ENCODE data around the gene TBC1D22A. TPM values are rescaled to one million over a fixed set of nuclear protein-coding genes. Genes with fewer than 3 reads are reported as not detected.

Gene TBC1D22A
- total RNA-seq, 2 donors from 2014 or later, result 21.5 to 23.1 TPM

DNA sequence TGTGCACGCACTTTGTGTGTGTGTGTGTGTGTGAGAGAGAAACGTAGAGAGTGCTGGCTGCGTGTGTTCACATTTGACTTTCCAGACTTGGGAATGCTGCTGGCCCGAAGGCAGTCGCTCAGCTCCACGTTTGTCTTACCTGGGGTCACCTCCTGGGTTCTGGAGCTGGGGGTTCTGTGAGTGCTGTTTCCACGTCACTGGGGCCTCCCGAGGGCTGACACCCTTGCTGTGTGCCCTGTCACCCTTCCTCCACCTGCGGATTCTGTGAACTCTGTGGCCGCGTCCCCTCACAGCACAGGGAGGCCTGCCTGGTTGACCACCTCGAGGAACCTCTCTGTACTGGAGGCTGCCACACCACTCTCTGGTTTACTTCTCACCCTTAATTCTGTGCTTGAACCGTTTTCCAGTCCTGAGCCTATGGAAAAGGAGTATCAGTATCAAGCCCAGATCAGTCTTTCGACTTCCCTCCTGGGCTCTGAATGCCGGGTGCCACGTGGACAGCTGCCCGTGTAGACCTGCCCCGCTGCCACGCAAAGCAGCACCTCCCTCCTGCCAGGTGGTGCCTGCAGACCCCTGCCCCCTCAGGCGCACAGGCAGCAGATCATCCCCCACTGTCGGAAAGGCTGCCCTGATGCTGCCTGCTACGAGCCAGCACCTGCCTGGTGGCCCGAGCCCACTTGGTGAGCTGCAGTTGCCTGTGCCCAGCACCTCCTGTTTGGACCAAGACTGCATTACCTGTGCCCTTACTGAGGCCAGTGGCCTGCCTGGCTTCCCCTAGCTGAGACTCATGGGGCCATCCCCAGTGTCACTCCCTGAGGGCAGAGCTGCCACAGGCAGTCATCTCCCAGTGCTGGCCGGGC is 233.3 kb downstream of the TBC1D22A start:
- Histone ChIP-seq H3K4me3 (no peak overlapping the region), H3K27ac (peak overlapping the region; percentile 72 to 82 (median 75)), H3K9me3 (no peaks in the 10 kb centered on the region), H3K36me3 (replicated peaks in 1 of 2; ENCODE audit: insufficient read depth in 1 of 2, low read depth in 2 of 2) (no peaks in the 10 kb centered on the region), H3K27me3 (no peaks in the 10 kb centered on the region), H3K4me1 (peaks cover 50% of the 10 kb centered on the region)
- no peak for TF ChIP-seq POLR2A (IDR thresholded peaks at IDR 0.05)
- TF ChIP-seq, protein P1, sequence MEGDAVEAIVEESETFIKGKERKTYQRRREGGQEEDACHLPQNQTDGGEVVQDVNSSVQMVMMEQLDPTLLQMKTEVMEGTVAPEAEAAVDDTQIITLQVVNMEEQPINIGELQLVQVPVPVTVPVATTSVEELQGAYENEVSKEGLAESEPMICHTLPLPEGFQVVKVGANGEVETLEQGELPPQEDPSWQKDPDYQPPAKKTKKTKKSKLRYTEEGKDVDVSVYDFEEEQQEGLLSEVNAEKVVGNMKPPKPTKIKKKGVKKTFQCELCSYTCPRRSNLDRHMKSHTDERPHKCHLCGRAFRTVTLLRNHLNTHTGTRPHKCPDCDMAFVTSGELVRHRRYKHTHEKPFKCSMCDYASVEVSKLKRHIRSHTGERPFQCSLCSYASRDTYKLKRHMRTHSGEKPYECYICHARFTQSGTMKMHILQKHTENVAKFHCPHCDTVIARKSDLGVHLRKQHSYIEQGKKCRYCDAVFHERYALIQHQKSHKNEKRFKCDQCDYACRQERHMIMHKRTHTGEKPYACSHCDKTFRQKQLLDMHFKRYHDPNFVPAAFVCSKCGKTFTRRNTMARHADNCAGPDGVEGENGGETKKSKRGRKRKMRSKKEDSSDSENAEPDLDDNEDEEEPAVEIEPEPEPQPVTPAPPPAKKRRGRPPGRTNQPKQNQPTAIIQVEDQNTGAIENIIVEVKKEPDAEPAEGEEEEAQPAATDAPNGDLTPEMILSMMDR (IDR thresholded peaks at IDR 0.05), result no peak
- no peak for ATAC-seq
- WGBS, 2 donors, result 86 to 89% methylated on average over 17 to 23 of the region's 24 CpGs
- intact Hi-C loops (cut with DNase I), result no loop called here
- DNase-seq, result no peak

DNA sequence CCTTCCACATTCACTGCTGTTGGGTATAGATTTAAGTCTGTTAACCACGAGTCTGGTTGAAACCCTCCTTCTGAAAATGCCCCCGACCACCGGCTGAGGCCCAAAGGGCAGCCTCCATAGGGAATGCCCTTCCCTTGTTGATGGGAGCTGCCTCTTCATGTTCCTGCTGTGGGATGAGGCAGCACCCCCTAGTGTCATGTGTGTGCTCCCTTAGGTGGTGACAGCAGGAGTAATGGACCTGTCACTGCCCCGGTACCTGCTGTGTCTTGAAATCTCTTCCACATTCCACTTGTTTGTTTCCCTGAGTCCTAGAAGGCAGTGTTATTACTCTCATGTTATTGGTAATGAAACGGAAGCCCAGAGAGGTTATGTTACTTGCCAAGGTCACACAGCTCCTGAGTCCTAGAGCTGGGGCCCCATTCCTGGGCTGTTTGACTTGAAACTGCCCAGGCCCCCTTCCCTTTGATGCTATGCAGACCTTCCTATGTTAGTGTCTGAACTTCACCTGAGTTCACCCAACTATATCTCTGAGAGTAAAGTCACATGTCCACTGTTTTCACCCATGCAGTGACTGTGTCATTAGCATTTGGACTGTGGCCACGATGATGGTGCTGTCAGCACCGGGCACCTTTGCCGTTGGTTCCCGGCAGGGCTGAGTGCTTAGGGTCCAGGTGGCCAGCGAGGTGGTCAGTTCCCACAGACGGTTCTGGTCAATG is 234.3 kb downstream of the TBC1D22A start:
- peaks cover 50% of the 10 kb centered on the region for H3K4me1 ChIP-seq
- no peaks in the 10 kb centered on the region for H3K36me3 ChIP-seq (replicated peaks in 1 of 2; ENCODE audit: insufficient read depth in 1 of 2, low read depth in 2 of 2)
- WGBS, 2 donors, result 53 to 66% methylated on average over 5 to 11 of the region's 11 CpGs
- H3K9me3 ChIP-seq, result no peaks in the 10 kb centered on the region
- no peak overlapping the region for H3K4me3 ChIP-seq
- ATAC-seq (peak; percentile 42), DNase-seq (peak; percentile 49 to 78 (median 60))
- no peaks in the 10 kb centered on the region for H3K27me3 ChIP-seq
- intact Hi-C loops (cut with DNase I), result no loop called here
- no peak for TF ChIP-seq POLR2A (IDR thresholded peaks at IDR 0.05)
- TF ChIP-seq, protein P1 (IDR thresholded peaks at IDR 0.05), result peak in 2 of 7 experiments; percentile 10
- H3K27ac ChIP-seq, result peak overlapping the region in 2 of 4 donors; percentile 3 to 11

DNA sequence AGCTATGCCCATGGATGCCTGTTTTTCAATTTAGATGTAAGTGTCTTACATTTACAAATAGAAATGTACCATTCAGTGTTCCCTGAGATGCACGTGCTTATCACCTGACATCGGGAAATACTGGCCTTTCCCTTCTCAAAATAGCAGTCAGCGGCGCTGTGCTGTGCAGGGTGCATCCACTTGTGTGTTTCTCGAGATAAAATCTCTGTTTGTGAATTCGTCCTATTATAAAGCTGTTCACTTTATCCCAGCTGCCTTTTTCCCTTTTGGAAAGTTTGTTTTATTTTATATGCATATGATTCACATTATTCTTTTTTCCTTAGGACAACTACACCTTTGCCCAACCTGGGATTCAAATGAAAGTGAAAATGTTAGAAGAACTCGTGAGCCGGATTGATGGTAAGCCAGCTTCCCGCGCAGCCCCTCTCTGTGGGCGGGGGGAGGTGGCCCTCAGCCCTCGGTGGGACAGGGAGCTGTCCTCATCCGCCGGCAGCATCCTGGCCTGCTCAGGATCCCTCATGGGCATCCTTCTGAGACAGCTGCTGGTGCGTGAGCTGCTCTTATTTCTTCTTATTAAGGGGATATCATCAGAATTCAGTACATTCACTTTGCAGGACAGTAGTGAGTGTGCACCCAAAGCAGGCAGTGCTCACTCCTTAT is 235.0 kb downstream of the TBC1D22A start:
- intact Hi-C loops (cut with DNase I), result no loop called here
- WGBS, 2 donors, result 58 to 67% methylated on average over 11 to 15 of the region's 15 CpGs
- H3K4me1 ChIP-seq, result peaks cover 50% of the 10 kb centered on the region

DNA sequence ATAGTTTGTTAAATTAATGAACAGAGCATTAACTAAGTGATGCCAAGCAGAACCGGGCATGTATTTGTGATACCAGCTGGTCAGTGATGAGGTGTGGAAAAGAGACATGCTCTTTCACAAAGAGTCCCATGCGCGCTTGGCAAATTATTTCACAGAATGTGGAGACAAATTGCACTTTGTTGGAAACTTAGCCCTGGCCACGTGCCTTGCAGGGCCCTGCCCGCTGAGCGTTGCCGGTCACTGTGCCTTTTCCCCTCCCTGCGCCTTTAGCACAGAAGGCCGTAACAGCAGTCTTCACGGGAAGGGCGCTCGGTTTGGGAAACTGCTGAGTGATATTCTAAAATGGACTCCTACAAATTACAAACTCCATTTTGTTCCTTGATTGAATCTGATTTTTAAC is 235.9 kb downstream of the TBC1D22A start:
- no peaks in the 10 kb centered on the region for H3K27me3 ChIP-seq
- ATAC-seq (no peak), DNase-seq (no peak)
- TF ChIP-seq, protein P1 (IDR thresholded peaks at IDR 0.05), result no peak
- TF ChIP-seq POLR2A (IDR thresholded peaks at IDR 0.05), result no peak
- H3K4me3 ChIP-seq, result no peak overlapping the region
- no peak overlapping the region for H3K27ac ChIP-seq
- 95 to 98% methylated on average over 12 of the region's 12 CpGs for WGBS, 2 donors
- intact Hi-C loops (cut with DNase I), result no loop called here
- peaks cover 45% of the 10 kb centered on the region for H3K4me1 ChIP-seq
- H3K9me3 ChIP-seq, result no peaks in the 10 kb centered on the region
- H3K36me3 ChIP-seq (replicated peaks in 1 of 2; ENCODE audit: insufficient read depth in 1 of 2, low read depth in 2 of 2), result no peaks in the 10 kb centered on the region

More for the DNA sequence above, 235.0 kb downstream of the TBC1D22A start:
- Histone ChIP-seq H3K27ac (peak overlapping the region in 2 of 4 donors; percentile 3 to 11), H3K27me3 (no peaks in the 10 kb centered on the region), H3K4me3 (no peak overlapping the region), H3K9me3 (no peaks in the 10 kb centered on the region), H3K36me3 (replicated peaks in 1 of 2; ENCODE audit: insufficient read depth in 1 of 2, low read depth in 2 of 2) (no peaks in the 10 kb centered on the region)
- ATAC-seq (peak; percentile 3), DNase-seq (no peak)
- TF ChIP-seq POLR2A (IDR thresholded peaks at IDR 0.05), result no peak

DNA sequence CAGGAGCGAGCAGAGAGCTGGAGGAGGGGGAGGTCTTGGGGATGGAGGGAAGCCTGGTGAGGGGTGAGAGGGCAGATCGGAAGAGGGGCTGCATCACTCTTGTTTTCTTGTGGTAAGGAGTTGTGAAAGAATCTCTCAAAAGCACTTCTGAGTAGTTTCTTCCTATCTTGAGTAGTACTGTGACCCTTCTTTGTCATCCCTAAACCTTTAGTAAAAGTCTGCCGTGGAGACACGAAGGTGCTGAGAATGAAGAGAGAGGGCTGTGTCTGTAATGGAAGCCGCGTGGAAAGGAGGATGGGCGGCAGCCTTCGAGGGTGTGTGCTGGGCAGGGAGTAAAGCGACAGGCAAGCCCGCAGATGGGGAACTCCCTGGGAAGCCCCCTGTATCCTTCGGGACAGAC is 237.8 kb downstream of the TBC1D22A start:
- no peak overlapping the region for H3K27ac ChIP-seq
- H3K27me3 ChIP-seq, result no peaks in the 10 kb centered on the region
- no peak for DNase-seq
- TF ChIP-seq POLR2A (IDR thresholded peaks at IDR 0.05), result no peak
- TF ChIP-seq, protein P1 (IDR thresholded peaks at IDR 0.05), result no peak
- WGBS, 2 donors, result 87 to 89% methylated on average over 11 of the region's 11 CpGs
- no peak overlapping the region for H3K4me3 ChIP-seq
- no peak for ATAC-seq
- no peaks in the 10 kb centered on the region for H3K36me3 ChIP-seq (replicated peaks in 1 of 2; ENCODE audit: insufficient read depth in 1 of 2, low read depth in 2 of 2)
- no peaks in the 10 kb centered on the region for H3K9me3 ChIP-seq
- peaks cover 26% of the 10 kb centered on the region for H3K4me1 ChIP-seq
- intact Hi-C loops (cut with DNase I), result no loop called here
